ENCODE measurements around the gene PGAP3.
A peak's percentile ranks its signal among the peaks of the same experiment; 100 is the strongest.

PGAP3 gene

GRCh38 chr17:39639566-39640458 is 48.0 kb downstream of the PGAP3 start:
- DNase-seq (ENCODE audit: low read depth, low spot score): no peak

- DNase-seq (ENCODE audit: low read depth, low spot score): no peak
Observed at GRCh38 chr17:39639043-39639442, 48.8 kb downstream of the PGAP3 start.

GRCh38 chr17:39638317-39638716 is 49.5 kb downstream of the PGAP3 start:
- DNase-seq (ENCODE audit: low read depth, low spot score): no peak

- no peak for DNase-seq (ENCODE audit: low read depth, low spot score)
Observed at GRCh38 chr17:39636927-39637736, 50.7 kb downstream of the PGAP3 start, which contains the start of gene STARD3. STARD3 (plus strand) TSS chr17:39637144; CDS start chr17:39653532, 16,388 bp downstream.

- DNase-seq (ENCODE audit: low read depth, low spot score): no peak
Observed at GRCh38 chr17:39636587-39636926, 51.3 kb downstream of the PGAP3 start.

- no peak for DNase-seq (ENCODE audit: low read depth, low spot score)
Observed at GRCh38 chr17:39635614-39636176, 52.2 kb downstream of the PGAP3 start.

- DNase-seq (ENCODE audit: low read depth, low spot score): no peak
Observed at GRCh38 chr17:39634384-39634871, 53.4 kb downstream of the PGAP3 start.

- DNase-seq (ENCODE audit: low read depth, low spot score): no peak
Observed at GRCh38 chr17:39633570-39634183, 54.2 kb downstream of the PGAP3 start.

GRCh38 chr17:39632153-39632941 is 55.5 kb downstream of the PGAP3 start:
- DNase-seq (ENCODE audit: low read depth, low spot score): no peak

GRCh38 chr17:39631403-39631802 is 56.5 kb downstream of the PGAP3 start:
- peak; percentile 80 for DNase-seq (ENCODE audit: low read depth, low spot score)

- DNase-seq (ENCODE audit: low read depth, low spot score): no peak
Observed at GRCh38 chr17:39629898-39630297, 58.0 kb downstream of the PGAP3 start.

GRCh38 chr17:39629494-39629880 is 58.4 kb downstream of the PGAP3 start:
- DNase-seq (ENCODE audit: low read depth, low spot score): no peak

- no peak for DNase-seq (ENCODE audit: low read depth, low spot score)
Observed at GRCh38 chr17:39628655-39629493, 59.0 kb downstream of the PGAP3 start.

GRCh38 chr17:39627712-39628516 is 59.9 kb downstream of the PGAP3 start:
- no peak for DNase-seq (ENCODE audit: low read depth, low spot score)

GRCh38 chr17:39627047-39627711 is 60.7 kb downstream of the PGAP3 start:
- no peak for DNase-seq (ENCODE audit: low read depth, low spot score)

GRCh38 chr17:39626171-39627046 is 61.4 kb downstream of the PGAP3 start, which contains the start of gene PPP1R1B:
PPP1R1B (plus strand) TSS chr17:39626952; CDS start chr17:39627393, 441 bp downstream.
- no peak for DNase-seq (ENCODE audit: low read depth, low spot score)

GRCh38 chr17:39625198-39625785 is 62.6 kb downstream of the PGAP3 start:
- DNase-seq (ENCODE audit: low read depth, low spot score): no peak
